B cell (primary cell): ENCODE data around the gene ZSWIM6. TPM values are rescaled to one million over a fixed set of nuclear protein-coding genes. Genes with fewer than 3 reads are reported as not detected.

Experiments used
- ATAC-seq: fragments of 200-7000 bp; cut with Tn5 transposase; one replicate; pipeline ENCODE4 v1.10.0; 2021; ENCODE audit warnings: low read depth, mild to moderate bottlenecking, moderate number of reproducible peaks, moderate library complexity
- CTCF ChIA-PET: fragments of 350-600 bp; sonication (Branson Sonifier 250); formaldehyde crosslinking; loops from one replicate; lab custom pipeline; 2021; ENCODE audit warnings: antibody characterized with exemption, inconsistent platforms; lab: Charles Lee
- POLR2A ChIA-PET: fragments of 350-600 bp; sonication (Branson Sonifier 250); formaldehyde crosslinking; loops from one replicate; lab custom pipeline; 2021; ENCODE audit warnings: antibody characterized with exemption; lab: Charles Lee
- DNase-seq: peaks from one replicate; pipeline ENCODE4 v3.0.0; 2013
- H2AFZ ChIP-seq: 2 replicates; pipeline ENCODE4 v1.6.1; 2012; ENCODE audit warnings: mild to moderate bottlenecking, low read depth, low read length; ENCODE audit not compliant: insufficient read depth, poor library complexity, severe bottlenecking
- H3K27ac ChIP-seq, 2 donors: 1 replicate in 1 of 2; 2 replicates in 1 of 2; pipeline ENCODE4 v1.5.1; 2012 to 2013; ENCODE audit warnings: low read length in 2 of 2, mild to moderate bottlenecking in 2 of 2, moderate library complexity in 1 of 2
- H3K27me3 ChIP-seq, 4 experiments: fragments of 200-600 bp in 1 of 4; sonication (generic) in 1 of 4; replicated peaks in 1 of 4; 1 replicate in 2 of 4; 2 replicates in 2 of 4; pipeline versions ENCODE4 v1.6.1 to v1.7.0; 2013 to 2016; ENCODE audit warnings: low read length in 3 of 4, mild to moderate bottlenecking in 2 of 4, mixed read lengths in 1 of 4, moderate library complexity in 1 of 4; ENCODE audit not compliant: insufficient read depth in 4 of 4, control insufficient read depth in 3 of 4; ENCODE audit errors: control extremely low read depth in 1 of 4
- H3K36me3 ChIP-seq, 2 experiments: replicated peaks in 1 of 2; 1 replicate in 1 of 2; 2 replicates in 1 of 2; pipeline versions ENCODE4 v1.6.1 to v1.7.1; 2013; ENCODE audit warnings: low read length in 1 of 2; ENCODE audit not compliant: insufficient read depth in 2 of 2, control insufficient read depth in 1 of 2; ENCODE audit errors: control extremely low read depth in 1 of 2, extremely low read depth in 1 of 2
- H3K4me1 ChIP-seq, 2 donors: fragments of 200-600 bp in 1 of 2; sonication (generic) in 1 of 2; 1 replicate in 1 of 2; 2 replicates in 1 of 2; pipeline versions ENCODE4 v1.5.1 to v1.6.1; 2013 to 2017; ENCODE audit warnings: low read length in 2 of 2; ENCODE audit not compliant: control insufficient read depth in 2 of 2, insufficient read depth in 2 of 2
- H3K4me2 ChIP-seq: replicated peaks from 2 replicates; pipeline ENCODE3; 2012; ENCODE audit warnings: mild to moderate bottlenecking, low read depth, low read length; ENCODE audit not compliant: poor library complexity, severe bottlenecking
- H3K4me3 ChIP-seq, 5 experiments: fragments of 200-600 bp in 1 of 5; sonication (generic) in 1 of 5; 1 replicate in 3 of 5; 2 replicates in 2 of 5; pipeline versions ENCODE4 v1.5.1 to v1.7.0; 2011 to 2016; ENCODE audit warnings: low read length in 4 of 5, mild to moderate bottlenecking in 4 of 5, low read depth in 2 of 5, control low read depth in 1 of 5, moderate library complexity in 1 of 5; ENCODE audit not compliant: insufficient read depth in 1 of 5; ENCODE audit errors: control extremely low read depth in 1 of 5, extremely low read depth in 1 of 5
- H3K79me2 ChIP-seq: fragments of 200-600 bp; sonication (generic); one replicate; pipeline ENCODE4 v1.6.0; 2016; ENCODE audit warnings: low read length; ENCODE audit not compliant: control insufficient read depth, insufficient read depth
- H3K9ac ChIP-seq: fragments of 200-600 bp; sonication (generic); 2 replicates; pipeline ENCODE4 v1.6.1; 2017; ENCODE audit warnings: mild to moderate bottlenecking, low read length, moderate library complexity
- H3K9me3 ChIP-seq, 3 donors: one replicate each; pipeline versions ENCODE4 v1.6.1 to v1.7.1; 2013; ENCODE audit warnings: low read length in 2 of 3; ENCODE audit not compliant: control insufficient read depth in 2 of 3, insufficient read depth in 1 of 3; ENCODE audit errors: control extremely low read depth in 1 of 3
- H4K20me1 ChIP-seq: 2 replicates; pipeline ENCODE4 v1.6.0; 2012; ENCODE audit warnings: mild to moderate bottlenecking, low read length; ENCODE audit not compliant: insufficient read depth, control insufficient read depth, poor library complexity, severe bottlenecking
- H3K27ac Mint-ChIP-seq: one replicate; pipeline ENCODE4 v1.8.0; 2021; ENCODE audit warnings: mixed read lengths
- H3K27me3 Mint-ChIP-seq: one replicate; pipeline ENCODE4 v1.8.0; 2021; ENCODE audit warnings: mixed read lengths
- H3K4me1 Mint-ChIP-seq: one replicate; pipeline ENCODE4 v1.8.0; 2021; ENCODE audit warnings: mixed read lengths
- H3K4me3 Mint-ChIP-seq: one replicate; pipeline ENCODE4 v1.8.0; 2021; ENCODE audit warnings: mixed read lengths
- H3K9me3 Mint-ChIP-seq: one replicate; pipeline ENCODE4 v1.8.0; 2022; ENCODE audit warnings: mixed read lengths; ENCODE audit not compliant: insufficient read depth
- CTCF ChIP-seq: fragments of 200-600 bp; IDR thresholded peaks from one replicate; pipeline ENCODE4 v1.8.0; 2022; ENCODE audit warnings: antibody characterized with exemption, mild to moderate bottlenecking
- EZH2 ChIP-seq: IDR thresholded peaks from 2 replicates; pipeline ENCODE4 v1.6.1; 2012; ENCODE audit warnings: borderline replicate concordance, low read depth, mild to moderate bottlenecking, moderate library complexity, low read length; ENCODE audit not compliant: insufficient read depth, poor library complexity, severe bottlenecking
- WGBS: methylation state at CpG from one replicate; pipeline ENCODE4 v1.1.5; 2013; ENCODE audit warnings: missing lambda C conversion rate; ENCODE audit not compliant: insufficient coverage; 5-methylcytosine and 5-hydroxymethylcytosine counted together
- intact Hi-C: fragments of 100-400 bp; cut with micrococcal nuclease; formaldehyde crosslinking; loops from one replicate; pipeline ENCODE4 v1.10.0; 2022
- polyA plus RNA-seq: library from polyadenylated mRNA; depleted of rRNA; stranded (reverse); fragments of >200 nt; gene quantifications from 2 replicates; pipeline ENCODE4 v1.2.3, GENCODE V29; 2012
- total RNA-seq, 2 donors: library from RNA; stranded (reverse); fragments of 120-200 nt in 1 of 2; gene quantifications; 1 replicate in 1 of 2; 2 replicates in 1 of 2; pipeline versions ENCODE4 v1.2.3 to v1.2.4, GENCODE V29; 2013 to 2022

The ZSWIM6 gene
- total and polyA plus RNA-seq, 2 donors (not counting 1 experiment from before 2014, with no cell fraction given) = 7.9 to 16.4 TPM

GRCh38 chr5:61307611-61308010 lies 24.4 kb upstream of the ZSWIM6 start:
- Histone ChIP-seq H3K9ac (no peak overlapping the region), H3K36me3 (no peaks in the 10 kb centered on the region), H2AFZ (no peak overlapping the region), H3K27me3 (peaks cover 0 to 5% (median 2%) of the 10 kb centered on the region in 4 experiments), H3K79me2 (no peaks in the 10 kb centered on the region), H3K27ac (no peak overlapping the region), H4K20me1 (no peaks in the 10 kb centered on the region), H3K9me3 (no peaks in the 10 kb centered on the region), H3K4me3 (no peak overlapping the region), H3K4me2 (no peak overlapping the region), H3K4me1 (peaks cover 0 to 6% of the 10 kb centered on the region in 2 donors)
- intact Hi-C loops = no loop called here
- peaks cover 8% of the 10 kb centered on the region for H3K4me1 Mint-ChIP-seq
- POLR2A ChIA-PET = no interaction called here
- H3K4me3 Mint-ChIP-seq = no peak overlapping the region
- ATAC-seq (no peak), DNase-seq (no peak)
- no CpG with 5 or more reads among the region's 1 CpG for WGBS
- CTCF ChIA-PET = interaction anchor here (1.5 kb wide), 1 partner anchor 351 kb away, joined by 3 read pairs; no protein-coding TSS in a partner anchor
- no peak for TF ChIP-seq CTCF
- TF ChIP-seq EZH2 = no peak
- no peaks in the 10 kb centered on the region for H3K9me3 Mint-ChIP-seq
- H3K27ac Mint-ChIP-seq = no peak overlapping the region
- peaks cover 30% of the 10 kb centered on the region for H3K27me3 Mint-ChIP-seq

- Histone ChIP-seq H3K4me1 (no peaks in the 10 kb centered on the region), H2AFZ (no peak overlapping the region), H3K36me3 (no peaks in the 10 kb centered on the region), H4K20me1 (no peaks in the 10 kb centered on the region), H3K9ac (no peak overlapping the region), H3K27me3 (peaks cover 0 to 5% (median 2%) of the 10 kb centered on the region in 4 experiments), H3K79me2 (no peaks in the 10 kb centered on the region), H3K9me3 (no peaks in the 10 kb centered on the region), H3K4me2 (no peak overlapping the region), H3K4me3 (no peak overlapping the region), H3K27ac (no peak overlapping the region)
- Mint-ChIP-seq H3K9me3 (no peaks in the 10 kb centered on the region), H3K4me3 (no peak overlapping the region), H3K27ac (no peak overlapping the region), H3K4me1 (no peaks in the 10 kb centered on the region), H3K27me3 (peaks cover 33% of the 10 kb centered on the region)
- no peak for TF ChIP-seq CTCF
- TF ChIP-seq EZH2 = no peak
- ChIA-PET CTCF (interaction anchor here (1.5 kb wide), 1 partner anchor 350 kb away, joined by 3 read pairs; no protein-coding TSS in a partner anchor), POLR2A (no interaction called here)
- WGBS = no CpG with 5 or more reads among the region's 1 CpG
- ATAC-seq (no peak), DNase-seq (no peak)
- intact Hi-C loops = no loop called here
These were observed 23.3 kb upstream of the ZSWIM6 start for GRCh38 chr5:61308712-61309111.
